NCI-H446 (cell line): ENCODE data around the gene PPP1R1B.

Source experiments
- DNase-seq, 2 experiments: peaks; one replicate each; lab custom pipeline; 2025; lab: John Stamatoyannopoulos, UW

Gene PPP1R1B

GRCh38 chr17:39684369-39685192 lies 57.8 kb downstream of the PPP1R1B start:
- no peak for DNase-seq
